GM19023 (cell line): ENCODE data around the gene RABGAP1L.
"Not testable (repeated sequence)": the region's sequence is repeated elsewhere in the genome, so short reads cannot be mapped to it uniquely, and the experiment has no call there.

Experiments used
- ATAC-seq: cut with Tn5 transposase; IDR thresholded peaks from one replicate; pipeline ENCODE4 v1.9.1; 2021; ENCODE audit warnings: mild to moderate bottlenecking, moderate library complexity; ENCODE audit not compliant: unreplicated experiment

The RABGAP1L gene

DNA sequence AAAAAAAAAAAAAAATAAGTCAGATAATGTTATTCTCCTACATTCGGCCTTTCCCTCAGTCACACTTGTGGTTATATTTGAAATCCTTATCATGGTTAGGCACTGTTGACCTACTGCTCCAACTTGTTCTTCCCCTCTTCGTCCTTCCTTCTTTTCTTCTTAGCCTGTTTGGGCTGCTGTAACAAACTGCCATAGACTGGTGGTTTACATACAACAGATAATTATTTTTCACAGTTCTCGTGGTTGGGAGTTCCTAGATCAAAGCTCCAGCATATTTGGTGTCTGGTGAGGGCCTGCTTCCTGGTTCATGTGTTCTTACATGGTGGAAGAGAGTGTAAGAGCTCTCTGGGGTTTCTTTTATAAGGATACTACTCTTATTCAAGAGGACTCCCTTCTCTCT, 73.4 kb downstream of the RABGAP1L start:
- no peak for ATAC-seq

DNA sequence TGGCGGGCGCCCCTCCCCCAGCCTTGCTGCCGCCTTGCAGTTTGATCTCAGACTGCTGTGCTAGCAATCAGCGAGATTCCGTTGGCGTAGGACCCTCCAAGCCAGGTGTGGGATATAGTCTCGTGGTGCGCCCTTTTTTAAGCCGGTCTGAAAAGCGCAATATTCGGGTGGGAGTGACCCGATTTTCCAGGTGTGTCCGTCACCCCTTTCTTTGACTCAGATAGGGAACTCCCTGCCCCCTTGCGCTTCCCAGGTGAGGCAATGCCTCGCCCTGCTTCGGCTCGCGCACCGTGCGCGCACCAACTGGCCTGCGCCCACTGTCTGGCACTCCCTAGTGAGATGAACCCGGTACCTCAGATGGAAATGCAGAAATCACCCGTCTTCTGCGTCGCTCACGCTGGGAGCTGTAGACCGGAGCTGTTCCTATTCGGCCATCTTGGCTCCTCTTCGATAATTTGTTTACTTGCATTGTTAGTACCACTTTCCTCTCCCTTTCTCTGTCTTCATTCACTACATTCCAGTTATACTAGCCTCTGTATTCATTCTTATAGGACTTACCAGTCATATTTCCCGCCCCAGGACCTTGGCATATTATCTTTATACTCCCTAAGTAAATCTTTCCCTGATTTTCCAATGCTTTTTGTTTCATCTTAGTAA, 79.7 kb downstream of the RABGAP1L start:
- not testable (repeated sequence) for ATAC-seq

DNA sequence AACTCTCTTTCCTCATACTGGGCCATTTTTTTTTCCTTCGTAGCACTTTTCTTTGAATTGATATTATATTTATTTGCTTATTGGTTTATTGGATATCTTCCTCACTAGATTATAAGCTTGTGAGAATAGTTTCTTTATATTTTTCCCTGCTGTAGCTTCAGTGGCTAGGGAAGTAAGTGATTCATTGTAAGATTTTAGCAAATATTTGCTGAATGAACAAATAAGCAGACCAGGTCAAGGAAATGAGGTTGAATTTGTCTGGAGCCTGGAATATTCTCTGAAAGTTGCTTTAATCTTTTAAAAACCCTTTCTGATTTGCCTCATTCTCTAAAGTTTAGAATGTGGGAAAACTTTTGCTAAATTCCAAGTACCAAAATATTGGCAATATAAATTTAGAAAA, 80.2 kb downstream of the RABGAP1L start:
- ATAC-seq = no peak

DNA sequence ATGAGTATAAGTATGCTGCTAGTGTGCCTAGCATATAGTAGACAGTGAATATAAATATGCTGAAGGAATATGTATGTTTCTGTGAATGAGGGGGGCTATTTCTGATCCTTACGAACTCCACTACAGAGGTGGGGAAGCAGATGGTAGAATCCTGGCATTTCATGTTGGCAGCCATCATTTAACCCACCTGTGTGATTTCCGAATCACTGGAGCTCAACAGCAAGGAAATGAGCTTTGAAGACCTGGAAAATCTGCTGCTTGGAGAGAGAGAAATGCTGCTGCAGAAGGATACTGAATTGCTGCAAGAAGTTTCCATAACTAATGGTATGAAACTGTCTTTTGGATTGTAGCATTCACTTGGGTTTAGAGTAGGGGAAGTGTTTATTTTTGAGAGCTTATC, 83.5 kb downstream of the RABGAP1L start:
- ATAC-seq = no peak

DNA sequence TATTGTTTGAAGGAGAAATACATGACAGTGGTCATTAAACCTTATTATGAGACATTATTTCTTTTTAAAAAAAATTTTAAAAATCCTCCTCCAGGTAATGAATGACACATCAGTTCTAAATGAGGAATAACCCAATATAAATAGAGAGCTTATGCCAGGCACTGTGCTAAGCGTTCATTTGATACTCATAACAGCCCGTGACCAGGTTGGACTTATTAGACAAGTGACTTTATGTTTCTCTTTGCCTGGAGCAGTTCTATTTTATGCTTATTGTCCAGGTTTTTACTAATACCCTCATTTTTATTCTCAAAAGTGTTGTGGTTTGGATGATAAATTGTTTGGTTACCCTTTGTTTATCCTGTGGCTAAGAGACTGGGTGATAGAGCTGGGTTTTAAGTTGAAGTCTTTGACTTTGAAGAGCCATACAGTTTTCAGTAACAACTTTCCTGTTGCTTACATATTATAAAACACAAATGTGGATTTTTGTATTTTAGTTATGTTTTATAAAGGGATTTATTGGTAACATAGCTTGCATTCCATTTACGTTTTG, 84.2 kb downstream of the RABGAP1L start:
- no peak for ATAC-seq

DNA sequence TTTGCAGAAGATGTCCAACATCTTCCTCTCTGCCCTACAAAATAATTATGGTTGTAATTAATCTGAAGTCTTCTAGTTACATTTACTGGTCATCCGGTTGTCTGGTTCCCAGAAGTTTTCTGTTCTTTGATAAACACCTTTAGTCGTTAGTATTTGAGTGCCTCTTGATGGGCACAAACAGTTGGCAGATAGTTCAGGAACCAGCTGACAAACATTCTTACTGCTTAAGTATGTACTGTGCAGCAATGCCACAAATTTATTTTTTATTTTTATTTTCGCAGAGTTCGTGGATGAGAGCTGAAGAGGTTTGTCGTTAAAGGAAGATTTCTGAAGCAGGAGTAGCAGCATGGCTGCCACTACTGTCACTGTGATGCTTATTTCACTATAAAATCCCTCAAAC, 84.7 kb downstream of the RABGAP1L start:
- no peak for ATAC-seq

DNA sequence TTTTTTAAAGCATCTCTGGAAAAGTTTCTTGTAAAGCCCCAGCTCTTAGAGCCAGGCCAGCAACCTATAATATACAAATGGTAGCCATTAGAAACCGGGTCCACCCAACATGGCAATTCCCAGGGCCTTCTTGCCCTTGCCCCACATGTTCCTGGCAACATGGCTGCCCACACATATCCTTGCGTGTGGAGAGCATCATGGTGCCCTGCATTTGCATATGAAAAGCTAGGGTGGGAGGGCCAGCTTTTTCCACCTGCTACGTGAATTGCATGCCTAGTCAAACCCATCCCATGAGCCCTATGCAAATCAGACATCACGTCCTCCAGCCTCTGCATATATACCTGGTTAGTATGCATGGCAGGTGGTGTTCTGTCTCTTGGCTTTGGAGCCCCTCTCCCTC, 88.2 kb downstream of the RABGAP1L start:
- no peak for ATAC-seq

DNA sequence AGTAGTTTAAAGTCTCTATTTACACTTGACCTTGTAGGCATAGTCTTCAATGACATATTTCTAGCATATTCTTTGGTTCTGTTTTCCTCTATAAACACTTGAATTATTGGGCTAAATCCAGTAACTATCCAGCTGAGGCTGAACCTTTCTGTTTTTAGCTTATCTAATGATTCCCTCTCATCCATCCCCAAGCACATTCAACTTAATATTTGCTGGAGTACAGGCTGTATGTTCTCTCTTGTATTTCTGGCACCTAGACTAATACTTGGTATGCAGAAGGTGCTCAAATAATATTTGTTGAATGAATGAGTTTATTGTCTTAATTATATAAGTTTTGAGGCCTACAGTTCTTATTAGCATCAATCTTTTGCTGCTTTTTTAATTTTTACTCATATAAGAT, 88.7 kb downstream of the RABGAP1L start:
- no peak for ATAC-seq

DNA sequence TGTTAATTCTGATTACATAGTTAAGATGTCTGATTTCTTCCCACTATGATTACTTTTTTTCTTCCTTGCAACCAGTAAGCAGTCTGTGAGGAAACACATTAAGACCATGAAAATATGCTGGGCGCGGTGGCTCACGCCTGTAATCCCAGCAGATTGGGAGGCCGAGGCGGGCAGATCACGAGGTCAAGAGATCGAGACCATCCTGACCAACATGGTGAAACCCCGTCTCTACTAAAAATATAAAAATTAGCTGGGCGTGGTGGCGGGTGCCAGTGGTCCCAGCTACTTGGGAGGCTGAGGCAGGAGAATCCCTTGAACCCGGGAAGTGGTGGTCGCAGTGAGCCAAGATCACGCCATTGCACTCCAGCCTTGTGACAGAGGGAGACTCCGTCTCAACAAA, 97.1 kb downstream of the RABGAP1L start:
- not testable (repeated sequence) for ATAC-seq

DNA sequence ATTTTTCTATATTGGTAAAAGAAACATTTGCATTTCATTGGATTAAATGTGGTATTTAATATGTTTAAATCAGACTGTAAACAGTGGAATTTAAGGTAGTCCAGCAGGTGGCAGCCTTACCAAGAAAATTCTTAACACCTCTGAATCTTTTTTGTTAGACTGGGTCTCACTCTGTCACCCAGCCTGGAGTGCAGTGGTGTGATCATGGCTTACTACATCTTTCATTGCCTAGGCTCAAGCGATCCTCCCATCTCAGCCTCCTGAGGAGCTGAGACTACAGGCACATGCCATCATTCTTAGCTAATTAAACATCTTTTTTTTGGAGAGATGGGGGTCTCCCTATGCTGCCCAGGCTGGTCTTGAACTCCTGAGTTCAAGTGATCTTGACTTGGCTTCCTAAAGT, 98.8 kb downstream of the RABGAP1L start:
- no peak for ATAC-seq

DNA sequence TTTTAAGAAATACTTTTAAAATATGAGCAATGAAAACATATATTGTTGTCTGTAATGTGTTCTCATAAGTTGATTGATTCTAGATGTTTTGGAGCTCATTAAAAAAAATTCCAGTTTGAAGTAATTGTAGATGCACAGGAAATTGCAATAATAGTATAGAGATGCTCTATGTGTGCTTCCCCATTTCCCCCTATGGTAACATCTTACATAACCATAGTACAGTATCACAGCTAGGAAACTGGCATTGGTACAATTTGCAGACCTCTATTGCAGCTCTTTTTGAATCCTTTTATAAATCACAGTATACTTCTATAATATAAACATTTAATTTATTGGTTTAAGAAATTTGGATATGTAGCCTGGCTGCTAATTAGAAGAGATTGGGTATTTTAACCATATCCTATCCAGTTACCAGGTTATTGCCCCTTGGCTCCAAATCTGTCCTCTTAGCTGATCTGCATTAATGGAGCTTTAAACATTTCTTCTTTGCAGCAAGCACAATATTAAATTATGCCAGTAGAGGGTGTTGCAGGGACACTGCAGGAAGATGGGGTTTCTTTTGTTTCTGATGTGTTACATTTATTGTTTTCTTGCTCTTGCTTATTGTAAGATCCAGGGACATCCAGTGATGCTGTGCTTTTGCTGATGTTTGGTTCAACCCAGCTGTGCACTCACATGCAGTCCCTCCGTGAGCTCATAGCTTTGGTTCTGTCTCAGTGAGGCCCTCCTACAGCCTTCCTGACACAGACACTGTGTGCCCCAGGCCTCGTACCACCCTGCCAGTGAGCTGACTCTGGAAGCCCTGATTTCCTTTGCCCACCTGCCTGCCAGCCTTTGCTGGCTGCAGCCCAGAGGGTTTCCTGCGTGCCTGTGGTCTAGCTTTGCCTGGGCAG, 103.3 kb downstream of the RABGAP1L start:
- no peak for ATAC-seq

DNA sequence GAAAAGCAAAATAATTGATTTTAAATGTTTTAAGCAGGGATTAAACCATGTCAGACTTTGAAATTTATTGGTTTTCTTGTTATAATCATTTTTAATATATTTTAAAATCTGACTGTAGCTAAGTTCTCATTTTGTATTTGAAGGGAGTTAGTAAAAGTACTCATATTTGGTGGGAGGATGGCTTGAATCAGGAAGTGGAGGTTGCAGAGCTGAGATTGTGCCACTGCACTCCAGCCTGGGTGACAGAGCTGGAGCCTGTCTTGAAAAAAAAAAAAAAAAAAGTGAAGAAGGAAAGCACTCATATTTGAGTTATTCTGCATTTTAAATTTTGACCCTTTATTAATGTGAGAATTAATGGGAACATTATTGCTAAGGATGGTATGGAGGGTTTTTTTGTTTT, 106.0 kb downstream of the RABGAP1L start:
- no peak for ATAC-seq

DNA sequence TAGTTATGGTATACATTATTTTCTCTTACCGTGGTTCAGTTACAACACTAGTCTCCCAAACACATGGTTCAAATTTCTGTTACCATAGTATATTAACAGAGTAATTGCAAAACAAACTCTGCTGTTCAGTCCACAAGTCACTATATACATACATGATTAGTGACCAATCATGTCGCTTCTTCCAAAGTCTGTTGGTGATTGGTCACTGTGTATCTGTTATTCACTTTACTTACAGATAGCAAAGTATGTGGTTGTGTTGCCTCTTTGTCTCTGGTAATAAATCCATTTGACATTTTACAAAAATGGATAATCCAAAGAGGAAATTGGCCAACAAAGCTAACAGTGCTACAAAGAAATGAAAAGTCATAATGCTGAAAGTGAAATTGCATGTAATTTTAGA, 107.2 kb downstream of the RABGAP1L start:
- no peak for ATAC-seq

DNA sequence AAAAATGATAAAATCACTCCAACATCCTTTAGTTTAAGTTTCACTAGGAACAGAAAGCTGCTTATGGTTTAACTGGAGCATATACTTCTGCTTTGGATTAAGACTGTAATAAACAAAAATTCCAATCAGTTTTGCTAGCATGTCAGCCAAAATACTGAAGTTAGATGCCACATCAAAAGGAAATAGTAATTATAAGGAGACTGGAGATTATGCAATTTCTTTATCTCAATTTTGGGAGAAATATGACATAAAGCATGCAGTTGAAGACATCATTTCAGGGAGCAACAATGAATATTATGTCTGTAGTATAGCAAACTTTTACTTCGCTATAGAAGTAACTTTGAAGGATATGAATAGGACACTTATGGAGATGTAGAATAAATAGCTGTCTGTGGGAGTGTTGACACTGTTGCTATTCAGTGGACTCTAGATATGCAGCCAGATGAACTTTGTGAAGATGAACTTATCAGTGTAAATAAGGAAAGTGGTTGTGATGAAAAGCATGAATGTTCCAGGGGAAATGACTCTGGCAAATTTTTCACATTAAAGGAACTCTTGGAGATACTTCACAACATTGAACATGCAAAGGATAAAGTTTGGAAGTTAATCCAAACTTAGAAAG, 107.8 kb downstream of the RABGAP1L start:
- ATAC-seq = no peak

DNA sequence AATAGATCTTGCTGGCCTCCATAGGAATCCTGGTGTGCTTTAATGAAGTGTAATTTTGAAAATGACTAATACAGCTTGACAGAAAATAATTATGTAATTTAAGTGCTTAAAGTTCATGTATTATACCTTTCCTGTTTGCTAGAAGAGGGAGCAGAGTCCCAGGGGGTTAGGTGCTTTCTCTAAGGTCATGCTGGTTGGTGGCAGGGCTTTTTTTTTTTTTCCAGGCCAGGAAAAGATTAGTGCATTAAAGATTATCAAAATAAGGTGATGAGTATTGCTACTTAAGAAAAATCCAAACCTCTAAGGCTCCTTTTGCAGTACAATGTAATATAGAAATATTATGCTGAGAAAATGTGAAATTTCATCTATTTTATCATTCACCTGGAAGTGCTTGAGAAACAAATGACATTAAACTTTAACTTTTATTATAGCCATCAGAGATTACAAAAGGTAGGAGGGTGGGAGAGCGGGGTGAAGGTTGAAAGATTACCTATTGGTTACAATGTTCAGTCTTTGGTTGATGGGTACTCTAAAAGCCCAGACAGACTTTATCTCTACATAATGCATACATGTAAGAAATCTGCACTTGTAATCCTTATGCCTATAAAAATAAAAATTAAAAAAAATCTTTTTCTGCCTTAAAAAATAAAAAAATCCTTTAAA, 110.8 kb downstream of the RABGAP1L start:
- ATAC-seq = no peak

DNA sequence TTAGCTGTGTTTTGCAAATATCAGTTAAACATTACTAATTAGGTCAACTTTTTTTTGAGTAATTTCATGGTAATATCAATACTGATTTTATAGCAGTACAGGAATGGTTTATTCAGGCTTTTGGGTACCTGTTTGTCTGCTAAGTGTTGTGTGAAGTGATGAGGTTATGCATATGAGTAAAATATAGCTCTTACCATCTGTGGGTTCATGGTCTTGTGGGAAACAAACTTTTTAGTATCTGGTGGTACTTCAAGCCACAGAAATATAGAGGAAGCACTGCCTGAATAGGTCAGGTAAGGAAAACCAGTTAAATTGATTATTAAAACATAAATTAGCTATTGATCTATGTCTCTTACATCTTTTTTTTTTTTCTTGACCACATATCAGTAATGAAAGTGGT, 113.9 kb downstream of the RABGAP1L start:
- ATAC-seq = no peak

DNA sequence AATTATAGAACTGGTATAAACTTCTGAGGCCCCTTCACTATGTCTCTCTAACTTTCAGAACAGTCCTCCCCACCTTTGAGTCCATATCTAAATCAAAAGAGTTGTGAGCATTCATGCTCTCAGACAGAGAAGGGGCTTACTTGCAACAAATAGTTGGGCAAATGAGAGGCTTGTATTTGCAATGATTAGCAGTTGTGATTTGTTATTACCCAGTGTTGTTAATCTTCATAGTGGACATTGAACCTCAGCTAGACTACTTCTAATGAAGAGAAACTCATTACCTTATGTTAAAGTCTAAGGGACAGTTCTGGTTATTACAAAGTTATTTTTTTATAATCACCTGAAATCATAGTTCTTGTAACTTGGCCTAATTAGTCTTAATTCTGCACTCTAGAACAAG, 114.5 kb downstream of the RABGAP1L start:
- no peak for ATAC-seq

DNA sequence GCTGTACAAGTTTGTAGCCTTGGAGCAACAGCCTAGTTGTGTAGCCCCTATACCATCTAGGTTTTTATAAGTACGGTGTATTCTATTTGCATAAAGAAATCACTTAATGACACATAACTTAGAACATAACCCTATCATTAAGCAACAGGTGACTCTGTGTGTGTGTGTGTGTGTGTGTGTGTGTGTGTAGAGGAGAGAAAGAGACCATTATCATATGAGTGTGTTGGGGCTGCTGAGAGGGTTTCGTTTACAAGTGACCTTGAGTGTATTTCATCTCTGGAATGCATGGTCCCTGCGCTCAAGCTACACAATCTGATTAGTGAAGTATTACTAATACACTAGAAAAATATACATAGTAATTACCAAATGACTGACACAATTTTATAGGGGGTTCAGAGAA, 115.1 kb downstream of the RABGAP1L start:
- no peak for ATAC-seq

DNA sequence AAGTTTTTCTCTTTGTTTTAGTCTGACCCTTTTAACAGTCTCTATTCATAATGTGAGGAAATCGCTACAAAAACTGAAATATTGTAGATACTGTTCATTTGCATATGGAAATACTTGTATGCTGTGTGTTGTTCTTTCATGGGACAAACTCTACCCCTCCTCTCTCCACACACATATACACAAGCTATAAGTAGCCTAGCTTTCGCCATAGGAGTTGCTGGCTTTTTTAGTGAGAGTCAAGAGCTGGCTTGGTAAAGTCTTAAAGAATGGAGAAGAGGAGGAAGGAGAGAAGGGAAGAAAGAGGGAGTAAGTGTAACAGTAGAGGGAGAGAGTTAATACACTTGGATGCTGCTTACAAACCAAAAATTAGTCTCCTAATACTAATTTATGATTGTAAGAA, 115.6 kb downstream of the RABGAP1L start:
- no peak for ATAC-seq

DNA sequence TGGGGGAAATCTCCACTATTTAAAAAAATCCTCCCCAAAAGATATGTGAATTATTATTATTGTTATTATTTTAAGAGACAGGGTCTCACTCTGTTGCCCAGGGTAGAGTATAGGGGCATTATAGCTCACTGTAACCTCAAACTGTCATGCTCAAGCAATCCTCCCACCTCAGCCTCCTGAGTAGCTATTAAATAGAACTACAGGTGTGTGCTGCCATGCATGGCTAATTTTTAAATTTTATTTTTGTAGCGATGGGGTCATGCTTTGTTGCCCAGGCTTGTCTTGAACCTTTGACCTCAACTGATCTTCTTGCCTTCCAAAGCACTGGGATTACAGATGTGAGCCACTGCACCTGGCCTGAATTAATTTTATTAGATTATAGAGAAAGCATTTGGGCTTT, 116.8 kb downstream of the RABGAP1L start:
- ATAC-seq = no peak

DNA sequence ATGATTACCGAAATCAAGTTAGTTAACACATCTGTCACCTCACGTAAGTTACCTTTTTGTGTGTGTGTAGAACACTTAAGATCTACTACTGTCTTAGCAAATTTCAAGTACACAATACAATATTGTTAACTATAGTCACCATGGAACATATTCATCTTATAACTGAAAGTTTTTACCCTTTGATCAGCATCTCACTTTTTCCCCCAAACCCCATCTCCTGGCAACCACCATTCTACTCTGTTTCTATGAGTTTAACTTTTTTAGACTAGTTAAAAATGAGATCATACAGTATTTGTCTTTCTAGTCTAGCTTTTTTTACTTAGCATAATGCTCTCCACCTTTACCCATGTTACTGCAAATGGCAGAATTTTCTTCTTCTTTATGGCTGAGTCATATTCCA, 124.7 kb downstream of the RABGAP1L start:
- ATAC-seq = no peak
